Vagina (tissue), 2 donors: ENCODE results near the gene COL7A1.

Experiments
- CTCF ChIP-seq, 3 experiments: fragments of 450-650 bp in 2 of 3; fragments of 200-600 bp in 1 of 3; sonication (generic) in 1 of 3; IDR thresholded peaks; one replicate each; pipeline ENCODE4 v1.5.1; 2017 to 2019; ENCODE audit warnings: antibody characterized with exemption in 3 of 3, mild to moderate bottlenecking in 2 of 3, moderate library complexity in 2 of 3
- POLR2A ChIP-seq, 2 donors: fragments of 450-650 bp; IDR thresholded peaks; one replicate each; pipeline ENCODE4 v1.6.1; 2017; ENCODE audit warnings: antibody characterized with exemption in 2 of 2, mild to moderate bottlenecking in 2 of 2, moderate library complexity in 2 of 2
- POLR2AphosphoS5 ChIP-seq, 2 donors: sonication (generic); formaldehyde crosslinking; IDR thresholded peaks; one replicate each; pipeline ENCODE4 v1.9.0; 2017; ENCODE audit warnings: antibody characterized with exemption in 2 of 2, mild to moderate bottlenecking in 2 of 2, low read depth in 1 of 2; ENCODE audit not compliant: insufficient read depth in 1 of 2

- no peak for TF ChIP-seq CTCF (IDR thresholded peaks at IDR 0.05)
- no peak for TF ChIP-seq POLR2AphosphoS5 (IDR thresholded peaks at IDR 0.05; ENCODE audit: insufficient read depth in 1 of 2, low read depth in 1 of 2)
- TF ChIP-seq POLR2A (IDR thresholded peaks at IDR 0.05), result no peak
Observed at GRCh38 chr3:48543271-48543866, 51.8 kb downstream of the COL7A1 start.
